ENCODE measurements around the gene ALG3.

GRCh38 chr3:184196536-184196935 is 52.2 kb downstream of the ALG3 start:
- no peak for TF ChIP-seq YY1 (IDR thresholded peaks at IDR 0.05; ENCODE audit: insufficient read depth, insufficient read length)
- no peak for TF ChIP-seq ZNF274 (IDR thresholded peaks at IDR 0.05; ENCODE audit: low read depth, low read length)
- TF ChIP-seq SUZ12 (IDR thresholded peaks at IDR 0.05; ENCODE audit: extremely low read depth, insufficient read depth, insufficient read length), result no peak
